ENCODE data around the gene CALCR.
"Not testable (repeated sequence)": the region's sequence is repeated elsewhere in the genome, so short reads cannot be mapped to it uniquely, and the experiment has no call there.

CALCR gene

GRCh38 chr7:93574646-93575554 is at the start of gene CALCR:
TSS of gene CALCR (minus strand) at chr7:93574724. CDS start at chr7:93486981, 87,743 bp downstream.
- no peak for DNase-seq

- no peak for DNase-seq
Observed at GRCh38 chr7:93623816-93624215, 49.3 kb upstream of the CALCR start.

- peak; percentile 77 for DNase-seq
Observed at GRCh38 chr7:93622036-93623033, 47.8 kb upstream of the CALCR start.

GRCh38 chr7:93620864-93621263 is 46.3 kb upstream of the CALCR start:
- no peak for DNase-seq

- DNase-seq, result no peak
Observed at GRCh38 chr7:93620057-93620456, 45.5 kb upstream of the CALCR start.

GRCh38 chr7:93601363-93601762 is 26.8 kb upstream of the CALCR start:
- DNase-seq, result peak; percentile 54

GRCh38 chr7:93594250-93594649 is 19.7 kb upstream of the CALCR start:
- DNase-seq, result no peak

GRCh38 chr7:93592588-93593266 is 18.2 kb upstream of the CALCR start:
- DNase-seq, result no peak

GRCh38 chr7:93591224-93592050 is 16.9 kb upstream of the CALCR start:
- not testable (repeated sequence) for DNase-seq

GRCh38 chr7:93586479-93586865 is 11.9 kb upstream of the CALCR start:
- DNase-seq, result not testable (repeated sequence)

GRCh38 chr7:93585694-93586478 is 11.4 kb upstream of the CALCR start:
- not testable (repeated sequence) for DNase-seq

GRCh38 chr7:93579431-93579830 is 4.9 kb upstream of the CALCR start:
- no peak for DNase-seq

GRCh38 chr7:93578762-93579161 is 4.2 kb upstream of the CALCR start:
- DNase-seq, result no peak

GRCh38 chr7:93575555-93576399 is 1.3 kb upstream of the CALCR start:
- no peak for DNase-seq

GRCh38 chr7:93574269-93574645 is 267 bp downstream of the CALCR start:
- no peak for DNase-seq

GRCh38 chr7:93569189-93569588 is 5.3 kb downstream of the CALCR start:
- no peak for DNase-seq

- no peak for DNase-seq
Observed at GRCh38 chr7:93566876-93567275, 7.6 kb downstream of the CALCR start.

GRCh38 chr7:93563584-93563983 is 10.9 kb downstream of the CALCR start:
- peak; percentile 60 for DNase-seq

- peak; percentile 42 for DNase-seq
Observed at GRCh38 chr7:93562936-93563335, 11.6 kb downstream of the CALCR start.

GRCh38 chr7:93562106-93562505 is 12.4 kb downstream of the CALCR start:
- DNase-seq, result no peak

All from OCI-M1 (cell line).